DND-41 (cell line): Measurements from ENCODE around the gene WDTC1.

Experiments
- ATAC-seq: fragments of 200-7000 bp; cut with Tn5 transposase; 3 replicates; pipeline ENCODE4 v1.9.1; 2021; ENCODE audit warnings: low read depth; ENCODE audit not compliant: insufficient read depth
- DNase-seq: peaks from one replicate; pipeline ENCODE4 v3.0.0-alpha.2; 2020
- H2AFZ ChIP-seq: 2 replicates; pipeline ENCODE4 v1.6.0; 2012; ENCODE audit warnings: low read depth, low read length
- H3K27ac ChIP-seq: 2 replicates; pipeline ENCODE4 v1.5.1; 2012; ENCODE audit warnings: low read length, inconsistent platforms
- H3K27me3 ChIP-seq: fragments of 200-600 bp; sonication (generic); 2 replicates; pipeline ENCODE4 v1.6.0; 2012; ENCODE audit warnings: low read length, mild to moderate bottlenecking, inconsistent platforms; ENCODE audit not compliant: insufficient read depth, poor library complexity
- H3K36me3 ChIP-seq: 2 replicates; pipeline ENCODE4 v1.5.1; 2012; ENCODE audit warnings: low read length, inconsistent platforms; ENCODE audit not compliant: insufficient read depth
- H3K4me1 ChIP-seq: 2 replicates; pipeline ENCODE4 v1.5.1; 2012; ENCODE audit warnings: mild to moderate bottlenecking, low read length; ENCODE audit not compliant: insufficient read depth
- H3K4me2 ChIP-seq: 2 replicates; pipeline ENCODE4 v1.6.0; 2012; ENCODE audit warnings: mild to moderate bottlenecking, moderate library complexity, low read length, inconsistent platforms; ENCODE audit not compliant: insufficient read depth
- H3K4me3 ChIP-seq, 2 experiments: fragments of 200-600 bp in 1 of 2; shearing (Covaris generic) in 1 of 2; 2 replicates each; pipeline ENCODE4 v1.5.1; 2012 to 2016; ENCODE audit warnings: inconsistent platforms in 2 of 2, low read length in 2 of 2, mild to moderate bottlenecking in 2 of 2, low read depth in 1 of 2, moderate library complexity in 1 of 2
- H3K79me2 ChIP-seq: 2 replicates; pipeline ENCODE4 v1.6.0; 2012; ENCODE audit warnings: low read length, inconsistent platforms; ENCODE audit not compliant: insufficient read depth
- H3K9ac ChIP-seq: 2 replicates; pipeline ENCODE4 v1.6.0; 2012; ENCODE audit warnings: low read depth, mild to moderate bottlenecking, inconsistent platforms, low read length, moderate library complexity
- H3K9me3 ChIP-seq: 2 replicates; pipeline ENCODE4 v1.5.1; 2012; ENCODE audit warnings: low read length, moderate library complexity, mild to moderate bottlenecking, inconsistent platforms; ENCODE audit not compliant: insufficient read depth, severe bottlenecking
- H4K20me1 ChIP-seq: 2 replicates; pipeline ENCODE4 v1.6.0; 2012; ENCODE audit warnings: low read length; ENCODE audit not compliant: insufficient read depth
- EZH2 ChIP-seq: IDR thresholded peaks from 3 replicates; pipeline ENCODE4 v1.6.1; 2012; ENCODE audit warnings: borderline replicate concordance, low read depth, mild to moderate bottlenecking, moderate library complexity, low read length, inconsistent platforms; ENCODE audit not compliant: severe bottlenecking
- TF ChIP-seq, protein P1 (sequence below): IDR thresholded peaks from 2 replicates; pipeline ENCODE4 v1.5.1; 2012; ENCODE audit warnings: borderline replicate concordance, low read length, moderate library complexity, mild to moderate bottlenecking; ENCODE audit not compliant: poor library complexity, severe bottlenecking; ENCODE audit errors: extremely low read depth

Gene WDTC1

DNA sequence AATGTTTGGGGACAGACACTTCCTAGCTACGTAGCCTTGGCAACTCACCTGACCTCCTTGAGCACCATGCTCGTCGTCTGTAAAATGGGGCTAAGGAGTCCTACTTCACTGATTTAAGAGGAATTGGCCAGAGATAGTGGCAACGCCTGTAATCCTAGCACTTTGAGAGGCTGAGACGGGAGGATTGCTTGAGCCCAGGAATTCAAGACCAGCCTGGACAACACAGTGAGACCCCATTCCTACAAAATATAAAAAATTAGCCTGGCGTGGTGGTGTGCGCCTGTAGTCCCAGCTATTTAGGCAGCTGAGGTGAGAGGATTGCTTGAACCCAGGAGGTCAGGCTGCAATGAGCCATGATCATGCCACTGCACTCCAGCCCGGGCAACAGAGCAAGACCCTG is 111.9 kb downstream of the WDTC1 start:
- H2AFZ ChIP-seq: no peak overlapping the region
- no peak overlapping the region for H3K4me2 ChIP-seq
- ATAC-seq (no peak), DNase-seq (no peak)
- H3K4me3 ChIP-seq: no peak overlapping the region
- no peaks in the 10 kb centered on the region for H3K36me3 ChIP-seq
- no peaks in the 10 kb centered on the region for H3K9me3 ChIP-seq
- H4K20me1 ChIP-seq: no peaks in the 10 kb centered on the region
- peaks cover 9% of the 10 kb centered on the region for H3K4me1 ChIP-seq
- no peak overlapping the region for H3K9ac ChIP-seq
- no peak overlapping the region for H3K27ac ChIP-seq
- H3K27me3 ChIP-seq: no peaks in the 10 kb centered on the region
- TF ChIP-seq, protein P1, sequence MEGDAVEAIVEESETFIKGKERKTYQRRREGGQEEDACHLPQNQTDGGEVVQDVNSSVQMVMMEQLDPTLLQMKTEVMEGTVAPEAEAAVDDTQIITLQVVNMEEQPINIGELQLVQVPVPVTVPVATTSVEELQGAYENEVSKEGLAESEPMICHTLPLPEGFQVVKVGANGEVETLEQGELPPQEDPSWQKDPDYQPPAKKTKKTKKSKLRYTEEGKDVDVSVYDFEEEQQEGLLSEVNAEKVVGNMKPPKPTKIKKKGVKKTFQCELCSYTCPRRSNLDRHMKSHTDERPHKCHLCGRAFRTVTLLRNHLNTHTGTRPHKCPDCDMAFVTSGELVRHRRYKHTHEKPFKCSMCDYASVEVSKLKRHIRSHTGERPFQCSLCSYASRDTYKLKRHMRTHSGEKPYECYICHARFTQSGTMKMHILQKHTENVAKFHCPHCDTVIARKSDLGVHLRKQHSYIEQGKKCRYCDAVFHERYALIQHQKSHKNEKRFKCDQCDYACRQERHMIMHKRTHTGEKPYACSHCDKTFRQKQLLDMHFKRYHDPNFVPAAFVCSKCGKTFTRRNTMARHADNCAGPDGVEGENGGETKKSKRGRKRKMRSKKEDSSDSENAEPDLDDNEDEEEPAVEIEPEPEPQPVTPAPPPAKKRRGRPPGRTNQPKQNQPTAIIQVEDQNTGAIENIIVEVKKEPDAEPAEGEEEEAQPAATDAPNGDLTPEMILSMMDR: no peak
- TF ChIP-seq EZH2: no peak
- H3K79me2 ChIP-seq: no peaks in the 10 kb centered on the region

GRCh38 chr1:27346991-27347624 is 112.7 kb downstream of the WDTC1 start:
- TF ChIP-seq, protein P1: no peak
- TF ChIP-seq EZH2: no peak
- DNase-seq (no peak), ATAC-seq (no peak)
- no peaks in the 10 kb centered on the region for H4K20me1 ChIP-seq
- H3K4me3 ChIP-seq: no peak overlapping the region
- H3K27me3 ChIP-seq: no peaks in the 10 kb centered on the region
- no peaks in the 10 kb centered on the region for H3K9me3 ChIP-seq
- no peak overlapping the region for H3K4me2 ChIP-seq
- H2AFZ ChIP-seq: no peak overlapping the region
- no peaks in the 10 kb centered on the region for H3K79me2 ChIP-seq
- no peak overlapping the region for H3K9ac ChIP-seq
- H3K4me1 ChIP-seq: peaks cover 9% of the 10 kb centered on the region
- no peak overlapping the region for H3K27ac ChIP-seq
- H3K36me3 ChIP-seq: no peaks in the 10 kb centered on the region

DNA sequence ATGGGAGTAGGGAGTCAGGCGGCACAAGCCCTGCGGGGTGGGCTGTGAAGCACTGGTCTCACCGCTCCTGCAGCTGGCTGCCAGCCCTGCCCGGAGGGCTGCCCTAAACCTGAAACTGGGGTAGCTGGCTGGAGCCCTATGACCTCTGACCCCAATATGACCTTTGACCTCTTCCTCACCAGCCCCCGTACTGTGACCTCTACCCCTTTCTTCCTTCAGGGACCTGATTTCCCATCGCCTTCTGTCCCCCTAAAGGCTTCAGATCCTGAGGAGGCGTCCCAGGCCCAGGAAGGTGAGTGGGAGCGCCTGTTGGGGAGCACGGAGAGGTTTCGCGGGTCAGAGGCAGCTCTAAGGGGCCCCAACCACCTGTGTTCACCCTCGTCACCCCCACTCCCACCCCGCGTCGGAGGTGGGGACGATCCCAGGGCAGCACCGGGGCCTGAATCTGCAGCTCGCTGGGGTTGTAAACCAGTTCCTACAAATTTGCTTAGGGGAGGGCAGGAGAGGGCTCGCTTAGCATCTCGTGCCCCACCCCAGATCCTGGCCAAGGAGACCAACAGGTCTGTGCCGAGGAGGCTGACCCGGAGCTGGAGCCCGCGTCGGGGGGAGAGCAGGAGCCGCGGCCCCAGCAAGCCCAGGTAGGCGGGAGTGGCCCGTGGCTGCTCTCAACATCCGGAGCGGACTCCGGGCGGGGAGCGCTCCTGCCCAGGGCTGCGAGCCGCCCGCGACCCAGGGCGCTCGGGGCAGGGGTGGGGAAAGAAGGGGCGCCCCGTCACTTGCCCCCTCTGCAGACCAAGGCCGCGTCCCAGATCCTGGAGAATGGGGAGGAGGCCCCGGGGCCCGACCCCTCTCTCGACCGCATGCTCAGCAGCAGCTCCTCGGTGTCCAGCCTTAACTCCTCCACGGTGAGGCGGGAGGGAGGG is 114.7 kb downstream of the WDTC1 start:
- H3K4me2 ChIP-seq: no peak overlapping the region
- no peaks in the 10 kb centered on the region for H3K27me3 ChIP-seq
- H3K79me2 ChIP-seq: no peaks in the 10 kb centered on the region
- ATAC-seq (no peak), DNase-seq (no peak)
- TF ChIP-seq EZH2: no peak
- TF ChIP-seq, protein P1: no peak
- H3K9ac ChIP-seq: no peak overlapping the region
- no peaks in the 10 kb centered on the region for H3K4me1 ChIP-seq
- H4K20me1 ChIP-seq: no peaks in the 10 kb centered on the region
- H3K9me3 ChIP-seq: no peaks in the 10 kb centered on the region
- H3K36me3 ChIP-seq: no peaks in the 10 kb centered on the region
- no peak overlapping the region for H2AFZ ChIP-seq
- H3K27ac ChIP-seq: no peak overlapping the region
- no peak overlapping the region for H3K4me3 ChIP-seq
